Erythroblast (primary cell): Measurements from ENCODE around the gene SRBD1.

Source experiments
- GATA1 ChIP-seq: IDR thresholded peaks from 2 replicates; pipeline ENCODE4 v1.6.1; 2011; ENCODE audit warnings: low read depth, mild to moderate bottlenecking, control low read depth, low read length, moderate library complexity
- POLR2A ChIP-seq: IDR thresholded peaks from 2 replicates; pipeline ENCODE4 v1.6.1; 2011; ENCODE audit warnings: mild to moderate bottlenecking, low read length

DNA sequence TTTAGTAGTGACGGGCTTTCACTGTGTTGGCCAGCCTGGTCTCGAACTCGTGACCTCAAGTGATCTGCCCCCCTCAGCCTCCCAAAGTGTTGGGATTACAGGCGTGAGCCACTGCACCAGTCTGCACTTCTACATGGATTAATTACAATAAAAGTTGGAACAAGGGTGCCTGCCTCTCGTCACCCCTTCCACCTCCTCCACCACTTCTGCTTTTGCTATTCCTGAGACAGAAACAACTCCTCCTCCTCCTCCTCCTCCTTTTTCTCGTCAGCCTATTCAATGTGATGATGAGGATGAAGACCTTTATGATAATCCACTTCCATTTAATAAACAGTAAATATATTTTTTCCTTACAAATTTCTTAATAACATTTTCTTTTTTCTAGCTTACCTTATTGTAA lies 35.2 kb downstream of the SRBD1 start:
- TF ChIP-seq POLR2A (no peak), GATA1 (no peak)
